DMS 273 treated with DMSO at 0.1 percent for 48 hours (cell line): ENCODE measurements around the gene SYT14.
A peak's percentile ranks its signal among the peaks of the same experiment; 100 is the strongest.
"Not testable (repeated sequence)": the region's sequence is repeated elsewhere in the genome, so short reads cannot be mapped to it uniquely, and the experiment has no call there.

Source experiments
- DNase-seq: peaks from one replicate; lab custom pipeline; 2025; lab: John Stamatoyannopoulos, UW

The SYT14 gene

GRCh38 chr1:210027994-210028393 lies 90.0 kb downstream of the SYT14 start:
- DNase-seq = no peak

GRCh38 chr1:210031473-210031872 lies 93.5 kb downstream of the SYT14 start:
- DNase-seq = no peak

- DNase-seq = no peak
Measured at GRCh38 chr1:210043058-210043457, 105.0 kb downstream of the SYT14 start.

GRCh38 chr1:210049616-210050015 lies 111.6 kb downstream of the SYT14 start:
- no peak for DNase-seq

- DNase-seq = not testable (repeated sequence)
Measured at GRCh38 chr1:210050491-210050890, 112.5 kb downstream of the SYT14 start.

- no peak for DNase-seq
Measured at GRCh38 chr1:210053126-210053525, 115.1 kb downstream of the SYT14 start.

- DNase-seq = no peak
Measured at GRCh38 chr1:210057593-210057992, 119.6 kb downstream of the SYT14 start.

- DNase-seq = peak; percentile 10
Measured at GRCh38 chr1:210061992-210062391, 124.0 kb downstream of the SYT14 start.

- DNase-seq = no peak
Measured at GRCh38 chr1:210070531-210070930, 132.5 kb downstream of the SYT14 start.

- no peak for DNase-seq
Measured at GRCh38 chr1:210072129-210072528, 134.1 kb downstream of the SYT14 start.

GRCh38 chr1:210072896-210073504 lies 135.0 kb downstream of the SYT14 start:
- no peak for DNase-seq

- DNase-seq = no peak
Measured at GRCh38 chr1:210074904-210075303, 136.9 kb downstream of the SYT14 start.

- DNase-seq = no peak
Measured at GRCh38 chr1:210076620-210077019, 138.6 kb downstream of the SYT14 start.

- no peak for DNase-seq
Measured at GRCh38 chr1:210081494-210081893, 143.5 kb downstream of the SYT14 start.

GRCh38 chr1:210085359-210085758 lies 147.3 kb downstream of the SYT14 start:
- no peak for DNase-seq

GRCh38 chr1:210087058-210087457 lies 149.0 kb downstream of the SYT14 start:
- no peak for DNase-seq

- DNase-seq = no peak
Measured at GRCh38 chr1:210089855-210090254, 151.8 kb downstream of the SYT14 start.

GRCh38 chr1:210092366-210092765 lies 154.3 kb downstream of the SYT14 start:
- no peak for DNase-seq

GRCh38 chr1:210093461-210093860 lies 155.4 kb downstream of the SYT14 start:
- DNase-seq = no peak

GRCh38 chr1:210098356-210098755 lies 160.3 kb downstream of the SYT14 start:
- DNase-seq = no peak

GRCh38 chr1:210099921-210100320 lies 161.9 kb downstream of the SYT14 start:
- no peak for DNase-seq

GRCh38 chr1:210104103-210104502 lies 166.1 kb downstream of the SYT14 start:
- DNase-seq = peak; percentile 46

- DNase-seq = not testable (repeated sequence)
Measured at GRCh38 chr1:210112906-210113305, 174.9 kb downstream of the SYT14 start.

- no peak for DNase-seq
Measured at GRCh38 chr1:210117198-210117597, 179.2 kb downstream of the SYT14 start.
